ENCODE data around the gene DIPK1A.

DNA sequence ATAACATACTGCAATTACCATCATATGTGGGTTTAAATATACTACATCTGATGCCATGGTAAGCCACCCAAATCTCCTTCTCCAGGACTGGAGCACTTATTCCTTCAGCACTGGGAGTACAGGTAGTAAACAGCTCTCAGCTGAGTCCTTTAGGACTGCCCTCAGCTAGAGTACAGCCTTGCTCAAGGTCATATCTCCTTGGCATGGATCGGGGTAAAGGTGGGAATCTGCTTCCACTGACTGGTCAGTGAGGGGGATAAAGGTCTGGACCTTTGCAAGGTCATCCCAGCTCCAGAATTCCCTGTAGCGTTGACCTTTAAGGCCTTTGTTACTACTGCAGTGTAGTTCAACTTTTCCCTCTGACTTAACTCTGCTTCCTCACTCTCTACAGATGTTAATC, 90.7 kb downstream of the DIPK1A start:
- no peak for TF ChIP-seq GATA2 (IDR thresholded peaks at IDR 0.05; ENCODE audit: low read depth, low read length)
- no peak for TF ChIP-seq GATA3 (IDR thresholded peaks at IDR 0.05; ENCODE audit: low read depth, low read length)
